Measurements from ENCODE around the gene ASXL2. TPM values are rescaled to one million over a fixed set of nuclear protein-coding genes. Genes with fewer than 3 reads are reported as not detected.
"Not testable (repeated sequence)": the region's sequence is repeated elsewhere in the genome, so short reads cannot be mapped to it uniquely, and the experiment has no call there.

The ASXL2 gene
- total RNA-seq, 4 donors from 2014 or later: 13.3 to 26.7 (median 16.8) TPM

- Histone ChIP-seq H3K4me3 (no peak overlapping the region), H3K4me1 (peaks cover 0 to 4% (median 4%) of the 10 kb centered on the region in 3 donors), H3K9me3 (no peaks in the 10 kb centered on the region), H3K36me3 (no peaks in the 10 kb centered on the region), H3K27ac (no peak overlapping the region), H3K27me3 (peaks cover 10% of the 10 kb centered on the region)
- no peak for ATAC-seq
- no peak for TF ChIP-seq POLR2AphosphoS5 (IDR thresholded peaks at IDR 0.05)
- no peak for TF ChIP-seq CTCF (IDR thresholded peaks at IDR 0.05)
- TF ChIP-seq POLR2A (IDR thresholded peaks at IDR 0.05): no peak
- TF ChIP-seq EP300 (IDR thresholded peaks at IDR 0.05): no peak
- WGBS, 2 donors (ENCODE audit: low coverage in 1 of 2): 70 to 75% methylated on average over 3 to 4 of the region's 5 CpGs
Measured at GRCh38 chr2:25707927-25708590, 170.2 kb downstream of the ASXL2 start.

- H3K4me3 ChIP-seq, ATAC-seq, H3K36me3 ChIP-seq, H3K4me1 ChIP-seq, H3K9me3 ChIP-seq, H3K27ac ChIP-seq: not testable (repeated sequence)
- WGBS, 2 donors (ENCODE audit: low coverage in 1 of 2): no CpG with 5 or more reads among the region's 33 CpGs
- H3K27me3 ChIP-seq: peaks cover 10% of the 10 kb centered on the region
Measured at GRCh38 chr2:25705575-25705974, 172.7 kb downstream of the ASXL2 start.

- no CpG with 5 or more reads among the region's 9 CpGs for WGBS, 2 donors (ENCODE audit: low coverage in 1 of 2)
- H3K27ac ChIP-seq: no peak overlapping the region
- no peaks in the 10 kb centered on the region for H3K36me3 ChIP-seq
- H3K4me3 ChIP-seq: no peak overlapping the region
- peaks cover 0 to 4% (median 0%) of the 10 kb centered on the region in 3 donors for H3K4me1 ChIP-seq
- ATAC-seq: no peak
- H3K27me3 ChIP-seq: peaks cover 5% of the 10 kb centered on the region
- TF ChIP-seq CTCF (IDR thresholded peaks at IDR 0.05) (no peak), POLR2AphosphoS5 (IDR thresholded peaks at IDR 0.05) (no peak), POLR2A (IDR thresholded peaks at IDR 0.05) (no peak), EP300 (IDR thresholded peaks at IDR 0.05) (no peak)
- H3K9me3 ChIP-seq: no peaks in the 10 kb centered on the region
Measured at GRCh38 chr2:25701801-25702200, 176.5 kb downstream of the ASXL2 start.

GRCh38 chr2:25700221-25700660, 178.0 kb downstream of the ASXL2 start:
- Histone ChIP-seq H3K4me1 (peaks cover 0 to 4% (median 0%) of the 10 kb centered on the region in 3 donors), H3K27me3 (peaks cover 5% of the 10 kb centered on the region), H3K27ac (no peak overlapping the region), H3K36me3 (no peaks in the 10 kb centered on the region), H3K4me3 (no peak overlapping the region), H3K9me3 (no peaks in the 10 kb centered on the region)
- 23 to 33% methylated on average over 4 to 6 of the region's 6 CpGs for WGBS, 2 donors (ENCODE audit: low coverage in 1 of 2)
- ATAC-seq: no peak
- TF ChIP-seq CTCF (IDR thresholded peaks at IDR 0.05) (peak; percentile 63 to 70 (median 68)), POLR2A (IDR thresholded peaks at IDR 0.05) (no peak), POLR2AphosphoS5 (IDR thresholded peaks at IDR 0.05) (no peak)

- H3K9me3 ChIP-seq: no peaks in the 10 kb centered on the region
- WGBS, 2 donors (ENCODE audit: low coverage in 1 of 2): 88 to 95% methylated on average over 5 of the region's 7 CpGs
- no peak overlapping the region for H3K4me3 ChIP-seq
- H3K36me3 ChIP-seq: no peaks in the 10 kb centered on the region
- H3K4me1 ChIP-seq: peaks cover 0 to 4% (median 0%) of the 10 kb centered on the region in 3 donors
- peaks cover 12% of the 10 kb centered on the region for H3K27me3 ChIP-seq
- ATAC-seq: no peak
- no peak overlapping the region for H3K27ac ChIP-seq
- TF ChIP-seq CTCF (IDR thresholded peaks at IDR 0.05) (no peak), POLR2A (IDR thresholded peaks at IDR 0.05) (no peak), POLR2AphosphoS5 (IDR thresholded peaks at IDR 0.05) (no peak), EP300 (IDR thresholded peaks at IDR 0.05) (no peak)
Measured at GRCh38 chr2:25699216-25699615, 179.1 kb downstream of the ASXL2 start.

Data from gastroesophageal sphincter (tissue), 4 donors.